ENCODE measurements around the gene ADCY3. TPM values are rescaled to one million over a fixed set of nuclear protein-coding genes. Genes with fewer than 3 reads are reported as not detected.

Gene ADCY3
- total RNA-seq, 1 donor from 2014 or later = 140 TPM

DNA sequence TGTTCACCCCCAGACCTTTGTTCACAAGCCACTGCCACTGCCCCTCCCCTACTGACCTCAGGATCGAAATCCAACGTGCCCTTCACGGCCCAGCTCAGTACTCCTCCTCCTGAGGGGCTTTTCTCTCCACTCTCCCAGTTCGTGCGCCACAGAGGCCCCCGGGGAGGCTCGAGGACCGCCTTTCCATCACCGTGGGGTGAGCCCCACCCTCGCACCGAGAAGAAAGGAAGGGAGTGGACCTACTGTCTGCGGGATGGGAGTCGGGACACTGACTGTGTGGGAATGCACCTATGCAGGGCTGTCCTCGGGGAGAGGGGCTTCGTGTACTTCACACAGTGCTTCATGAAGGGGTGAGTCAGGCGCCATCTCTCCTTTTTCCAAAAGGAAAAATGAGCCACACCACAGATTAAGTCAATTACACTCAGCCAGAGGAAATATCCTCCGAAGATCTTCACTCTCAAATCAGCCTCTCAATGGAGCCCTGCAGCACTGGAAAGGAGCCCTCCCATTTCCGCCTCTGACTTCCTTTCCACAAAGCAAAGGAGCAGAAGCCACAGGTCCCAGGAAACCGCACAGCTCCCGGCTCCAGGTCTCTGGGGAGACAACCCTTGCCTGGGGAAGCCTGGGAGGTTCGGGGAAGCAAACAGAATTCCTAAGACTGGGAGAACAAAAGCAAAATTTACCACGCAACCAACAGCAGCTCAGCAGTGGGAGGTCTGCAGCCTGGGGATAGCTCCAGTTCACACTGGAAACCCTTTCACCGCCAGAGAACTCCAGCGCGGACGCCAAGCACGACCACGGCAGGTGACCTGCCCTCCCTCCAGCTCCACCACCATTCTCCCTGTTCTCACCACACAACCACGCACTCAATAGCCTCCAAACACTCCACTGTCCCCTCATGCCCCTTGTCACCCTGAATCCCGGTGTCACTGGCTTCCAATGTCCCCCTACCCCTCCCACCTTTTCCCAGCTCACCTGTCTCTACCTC lies 21.6 kb downstream of the ADCY3 start:
- Histone ChIP-seq H3K4me3 (no peak overlapping the region), H3K27ac (no peak overlapping the region), H3K4me1 (no peaks in the 10 kb centered on the region), H3K9me3 (peaks cover 12 to 22% of the 10 kb centered on the region in 2 donors), H3K36me3 (no peaks in the 10 kb centered on the region), H3K27me3 (no peaks in the 10 kb centered on the region)
- TF ChIP-seq, protein P1, sequence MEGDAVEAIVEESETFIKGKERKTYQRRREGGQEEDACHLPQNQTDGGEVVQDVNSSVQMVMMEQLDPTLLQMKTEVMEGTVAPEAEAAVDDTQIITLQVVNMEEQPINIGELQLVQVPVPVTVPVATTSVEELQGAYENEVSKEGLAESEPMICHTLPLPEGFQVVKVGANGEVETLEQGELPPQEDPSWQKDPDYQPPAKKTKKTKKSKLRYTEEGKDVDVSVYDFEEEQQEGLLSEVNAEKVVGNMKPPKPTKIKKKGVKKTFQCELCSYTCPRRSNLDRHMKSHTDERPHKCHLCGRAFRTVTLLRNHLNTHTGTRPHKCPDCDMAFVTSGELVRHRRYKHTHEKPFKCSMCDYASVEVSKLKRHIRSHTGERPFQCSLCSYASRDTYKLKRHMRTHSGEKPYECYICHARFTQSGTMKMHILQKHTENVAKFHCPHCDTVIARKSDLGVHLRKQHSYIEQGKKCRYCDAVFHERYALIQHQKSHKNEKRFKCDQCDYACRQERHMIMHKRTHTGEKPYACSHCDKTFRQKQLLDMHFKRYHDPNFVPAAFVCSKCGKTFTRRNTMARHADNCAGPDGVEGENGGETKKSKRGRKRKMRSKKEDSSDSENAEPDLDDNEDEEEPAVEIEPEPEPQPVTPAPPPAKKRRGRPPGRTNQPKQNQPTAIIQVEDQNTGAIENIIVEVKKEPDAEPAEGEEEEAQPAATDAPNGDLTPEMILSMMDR (IDR thresholded peaks at IDR 0.05) = no peak
- intact Hi-C loops (cut with DNase I) = no loop called here
- no peak for DNase-seq (ENCODE audit: low spot score in 2 of 2)

DNA sequence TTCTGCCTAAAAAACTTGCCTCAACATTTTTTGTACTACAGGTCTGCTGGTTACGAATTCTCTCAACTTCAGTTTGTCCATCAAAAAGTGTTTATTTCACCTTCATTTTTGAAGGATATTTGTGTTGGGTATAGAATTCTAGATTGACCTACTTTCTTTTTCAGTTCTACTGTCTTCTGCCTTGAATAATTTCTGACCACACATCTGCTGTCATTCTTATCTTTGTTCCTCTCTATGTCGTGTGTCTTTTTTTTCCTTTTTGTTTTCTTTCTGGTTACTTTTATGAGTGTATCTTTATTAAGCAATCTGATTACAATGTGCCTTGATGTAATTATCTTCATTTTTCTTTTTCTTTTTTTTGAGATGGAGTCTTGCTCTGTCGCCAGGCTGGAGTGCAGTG lies 25.3 kb downstream of the ADCY3 start:
- intact Hi-C loops (cut with DNase I) = no loop called here
- TF ChIP-seq, protein P1 (IDR thresholded peaks at IDR 0.05) = no peak
- Histone ChIP-seq H3K4me1 (no peaks in the 10 kb centered on the region), H3K4me3 (no peak overlapping the region), H3K27ac (no peak overlapping the region), H3K27me3 (no peaks in the 10 kb centered on the region), H3K36me3 (no peaks in the 10 kb centered on the region), H3K9me3 (peaks cover 12 to 22% of the 10 kb centered on the region in 2 donors)
- no peak for DNase-seq (ENCODE audit: low spot score in 2 of 2)

DNA sequence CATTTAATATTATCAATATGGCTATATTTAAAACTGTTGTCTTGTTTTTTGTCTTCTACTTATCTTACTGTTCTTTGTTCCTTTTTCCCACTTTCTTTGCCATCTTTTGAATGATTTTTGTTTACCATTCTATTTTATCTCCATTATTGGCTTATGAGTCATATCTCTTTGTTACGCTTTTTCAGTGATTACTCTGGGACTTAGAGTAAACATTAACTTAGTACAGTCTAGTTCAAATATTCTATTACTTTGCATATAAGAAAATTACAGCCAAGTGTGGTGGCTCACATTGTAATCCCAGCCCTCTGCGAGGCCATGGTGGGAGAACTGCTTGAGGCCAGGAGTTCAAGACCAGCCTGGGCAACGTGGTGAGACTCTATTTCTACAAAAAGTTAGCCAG lies 26.1 kb downstream of the ADCY3 start:
- TF ChIP-seq, protein P1 (IDR thresholded peaks at IDR 0.05) = no peak
- H3K9me3 ChIP-seq = peaks cover 12 to 22% of the 10 kb centered on the region in 2 donors

DNA sequence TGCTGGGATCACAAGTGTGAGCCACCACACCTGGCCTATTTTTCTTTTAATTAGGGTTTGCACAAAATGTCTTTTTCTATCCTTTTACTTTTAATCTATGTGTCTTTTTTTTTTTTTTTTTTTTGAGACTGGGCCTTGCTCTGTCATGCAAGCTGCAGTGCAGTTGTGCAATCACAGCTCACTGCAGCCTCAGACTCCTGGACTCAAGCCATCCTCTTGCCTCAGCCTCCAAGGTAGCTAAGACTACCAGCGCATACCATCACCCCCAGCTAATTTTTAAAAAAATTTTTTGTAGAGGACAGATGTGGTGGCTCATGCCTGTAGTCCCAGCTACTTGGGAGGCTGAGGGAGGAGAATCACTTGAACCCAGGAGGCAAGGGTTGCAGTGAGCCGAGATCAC lies 27.1 kb downstream of the ADCY3 start:
- Histone ChIP-seq H3K4me3 (no peak overlapping the region), H3K27me3 (no peaks in the 10 kb centered on the region), H3K27ac (no peak overlapping the region), H3K4me1 (no peaks in the 10 kb centered on the region), H3K36me3 (no peaks in the 10 kb centered on the region), H3K9me3 (peaks cover 12 to 22% of the 10 kb centered on the region in 2 donors)
- no peak for DNase-seq (ENCODE audit: low spot score in 2 of 2)
- TF ChIP-seq, protein P1 (IDR thresholded peaks at IDR 0.05) = no peak
- intact Hi-C loops (cut with DNase I) = no loop called here

More for the DNA sequence above, 26.1 kb downstream of the ADCY3 start:
- Histone ChIP-seq H3K4me3 (no peak overlapping the region), H3K36me3 (no peaks in the 10 kb centered on the region), H3K4me1 (no peaks in the 10 kb centered on the region), H3K27me3 (no peaks in the 10 kb centered on the region), H3K27ac (no peak overlapping the region)
- DNase-seq (ENCODE audit: low spot score in 2 of 2) = no peak
- intact Hi-C loops (cut with DNase I) = no loop called here

DNA sequence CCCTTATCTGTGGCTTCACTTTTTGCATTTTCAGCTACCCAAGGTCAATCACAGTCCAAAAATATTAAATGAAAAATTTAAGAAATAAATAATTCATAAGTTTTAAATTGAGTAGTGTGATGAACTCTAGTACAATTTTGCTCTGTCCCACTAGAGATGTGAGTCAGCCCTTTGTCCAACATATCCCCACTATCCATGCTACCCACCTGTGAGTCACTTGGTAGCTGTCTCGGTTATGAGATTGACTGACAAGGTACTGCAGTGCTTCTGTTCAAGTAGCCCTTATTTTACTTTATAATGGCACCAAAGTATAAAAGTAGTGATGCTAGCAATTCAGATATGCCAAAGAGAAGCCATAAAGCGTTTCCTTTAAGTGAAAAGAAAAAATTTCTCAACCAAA lies 28.8 kb downstream of the ADCY3 start:
- Histone ChIP-seq H3K9me3 (peaks cover 12 to 18% of the 10 kb centered on the region in 2 donors), H3K36me3 (no peaks in the 10 kb centered on the region), H3K4me3 (no peak overlapping the region), H3K4me1 (no peaks in the 10 kb centered on the region), H3K27ac (no peak overlapping the region), H3K27me3 (no peaks in the 10 kb centered on the region)
- intact Hi-C loops (cut with DNase I) = no loop called here
- no peak for DNase-seq (ENCODE audit: low spot score in 2 of 2)
- TF ChIP-seq, protein P1 (IDR thresholded peaks at IDR 0.05) = no peak
